Heart right ventricle (tissue), 16 donors: ENCODE results near the gene ANO10. TPM values are rescaled to one million over a fixed set of nuclear protein-coding genes. Genes with fewer than 3 reads are reported as not detected.

ENCODE experiments used
- ATAC-seq, 8 donors: fragments of 200-7000 bp; cut with Tn5 transposase; one replicate each; pipeline ENCODE4 v1.9.1; 2020; ENCODE audit warnings: mild to moderate bottlenecking in 8 of 8, moderate library complexity in 8 of 8, moderate number of reproducible peaks in 1 of 8
- DNase-seq, 2 donors: peaks; one replicate each; pipeline ENCODE4 v3.0.0-alpha.2; 2020
- H3K27ac ChIP-seq, 10 donors: fragments of 200-600 bp; sonication (generic) in 2 of 10; one replicate each; pipeline versions ENCODE4 v1.5.0 to v1.8.0; 2020 to 2022; ENCODE audit warnings: mild to moderate bottlenecking in 3 of 10
- H3K27me3 ChIP-seq, 7 donors: fragments of 200-600 bp; one replicate each; pipeline ENCODE4 v1.8.0; 2021 to 2022; ENCODE audit warnings: mild to moderate bottlenecking in 2 of 7
- H3K36me3 ChIP-seq, 9 donors: fragments of 200-600 bp; sonication (generic) in 1 of 9; one replicate each; pipeline versions ENCODE4 v1.5.0 to v1.8.0; 2020 to 2022; ENCODE audit warnings: mild to moderate bottlenecking in 2 of 9
- H3K4me1 ChIP-seq, 9 donors: fragments of 200-600 bp; sonication (generic) in 1 of 9; one replicate each; pipeline versions ENCODE4 v1.5.0 to v1.8.0; 2020 to 2022; ENCODE audit warnings: mild to moderate bottlenecking in 4 of 9
- H3K4me3 ChIP-seq, 10 donors: fragments of 200-600 bp; sonication (generic) in 2 of 10; one replicate each; pipeline versions ENCODE4 v1.5.0 to v1.8.0; 2020 to 2022; ENCODE audit warnings: mild to moderate bottlenecking in 7 of 10, moderate library complexity in 2 of 10
- H3K9me3 ChIP-seq, 11 donors: fragments of 200-600 bp in 10 of 11; sonication (generic) in 2 of 11; one replicate each; pipeline versions ENCODE4 v1.5.0 to v1.8.0; 2013 to 2022; ENCODE audit warnings: mild to moderate bottlenecking in 2 of 11, control low read depth in 1 of 11, moderate library complexity in 1 of 11
- WGBS, 2 donors: extraction: QIAGEN DNeasy Blood & Tissue Kit; methylation state at CpG; one replicate each; pipeline ENCODE4 v1.1.7; 2013; ENCODE audit warnings: inconsistent platforms in 1 of 2; 5-methylcytosine and 5-hydroxymethylcytosine counted together
- intact Hi-C, 10 donors: fragments of 100-400 bp; cut with DNase I; formaldehyde crosslinking; loops; one replicate each; pipeline versions ENCODE4 v1.11.1 to v1.14.2; 2022
- polyA plus RNA-seq, 2 donors: library from polyadenylated mRNA; stranded (reverse); fragments of 200-250 nt; gene quantifications; one replicate each; pipeline ENCODE4 v1.2.3, GENCODE V29; 2013
- total RNA-seq, 10 donors: library from RNA; stranded (reverse); fragmentation: NEBNext Ultra II Directional in 3 of 10; extraction: Animal tissue kit (Norgen Biotek cat#: 25700) in 3 of 10; gene quantifications; one replicate each; pipeline versions ENCODE4 v1.2.1 to v1.2.4, GENCODE V29; 2021 to 2023
- TF ChIP-seq, protein P1 (sequence below), 9 donors: fragments of 200-600 bp; sonication (generic) in 2 of 9; IDR thresholded peaks; one replicate each; pipeline versions ENCODE4 v1.5.0 to v1.8.0; 2021 to 2022; ENCODE audit warnings: antibody characterized with exemption in 9 of 9, mild to moderate bottlenecking in 5 of 9, moderate library complexity in 1 of 9
- donor health status: Arrhythmogenic right ventricular cardiomyopathy.
- donor health status: ischemic (EF 13 %, LVEDD 7.1; RV severe dilation, severe dysfunction).
- donor health status: healthy with polysubstance abuse.
- donor health status: DM: no; HTN: yes; CAD: no.
- donor health status: DM: no; HTN: no; CAD: no.
- donor health status: ischemic (EF 25% LVEDD 6.9; RV normal size, moderate dysfunction).
- donor health status: ischemic (EF 25% LVEDD 5.7; RV mildly dilated, moderate dysfunction).
- donor health status: healthy.
- donor health status: DM: yes; HTN: yes; CAD: no.
- donor health status: Ischemic cardiomyopathy.
- donor health status: ischemic (EF 35%, LVEDD 5.7; RV mildly dilated, moderate dysfunction).
- donor health status: nonischemic (EF 11% LVEDD 7.7; RV severe dilation, severe dysfunction).
- donor health status: DM: yes; HTN: yes; CAD: no.
- donor health status: PGD.
- donor health status: ischemic (EF 29% LVEDD 5.4; RV normal size, mild dysfunction).
- donor health status: nonischemic (EF 23%, LVEDD 6.1; RV moderate dilation, normal function).

ANO10 gene
- total and polyA plus RNA-seq, 12 donors = 7.1 to 24.2 (median 13.3) TPM

DNA sequence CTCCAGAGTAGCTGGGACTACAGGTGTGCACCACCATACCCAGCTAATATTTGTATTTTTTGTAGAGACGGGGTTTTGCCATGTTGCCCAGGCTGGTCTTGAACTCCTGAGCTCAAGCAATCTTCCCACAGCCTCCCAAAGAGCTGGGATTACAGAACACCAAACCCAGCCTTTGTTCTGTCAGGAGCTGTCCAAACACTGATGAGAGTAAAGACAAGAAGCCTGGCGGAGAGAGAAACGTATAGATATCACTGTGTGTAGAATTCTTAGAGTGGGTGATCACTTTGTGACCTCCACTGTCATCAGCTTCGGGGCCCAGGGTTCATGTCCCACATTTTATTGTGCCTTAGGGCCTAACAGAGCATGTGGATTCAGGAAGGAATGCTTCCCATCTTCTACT is 176.0 kb downstream of the ANO10 start:
- TF ChIP-seq, protein P1, sequence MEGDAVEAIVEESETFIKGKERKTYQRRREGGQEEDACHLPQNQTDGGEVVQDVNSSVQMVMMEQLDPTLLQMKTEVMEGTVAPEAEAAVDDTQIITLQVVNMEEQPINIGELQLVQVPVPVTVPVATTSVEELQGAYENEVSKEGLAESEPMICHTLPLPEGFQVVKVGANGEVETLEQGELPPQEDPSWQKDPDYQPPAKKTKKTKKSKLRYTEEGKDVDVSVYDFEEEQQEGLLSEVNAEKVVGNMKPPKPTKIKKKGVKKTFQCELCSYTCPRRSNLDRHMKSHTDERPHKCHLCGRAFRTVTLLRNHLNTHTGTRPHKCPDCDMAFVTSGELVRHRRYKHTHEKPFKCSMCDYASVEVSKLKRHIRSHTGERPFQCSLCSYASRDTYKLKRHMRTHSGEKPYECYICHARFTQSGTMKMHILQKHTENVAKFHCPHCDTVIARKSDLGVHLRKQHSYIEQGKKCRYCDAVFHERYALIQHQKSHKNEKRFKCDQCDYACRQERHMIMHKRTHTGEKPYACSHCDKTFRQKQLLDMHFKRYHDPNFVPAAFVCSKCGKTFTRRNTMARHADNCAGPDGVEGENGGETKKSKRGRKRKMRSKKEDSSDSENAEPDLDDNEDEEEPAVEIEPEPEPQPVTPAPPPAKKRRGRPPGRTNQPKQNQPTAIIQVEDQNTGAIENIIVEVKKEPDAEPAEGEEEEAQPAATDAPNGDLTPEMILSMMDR (IDR thresholded peaks at IDR 0.05) = no peak
- no peaks in the 10 kb centered on the region for H3K9me3 ChIP-seq
- H3K4me3 ChIP-seq = no peak overlapping the region
- 62 to 70% methylated on average over 4 of the region's 4 CpGs for WGBS, 2 donors
- no peaks in the 10 kb centered on the region for H3K36me3 ChIP-seq
- no peaks in the 10 kb centered on the region for H3K27me3 ChIP-seq
- DNase-seq (no peak), ATAC-seq (no peak)
- no peak overlapping the region for H3K27ac ChIP-seq
- intact Hi-C loops = no loop called here
- no peaks in the 10 kb centered on the region for H3K4me1 ChIP-seq

DNA sequence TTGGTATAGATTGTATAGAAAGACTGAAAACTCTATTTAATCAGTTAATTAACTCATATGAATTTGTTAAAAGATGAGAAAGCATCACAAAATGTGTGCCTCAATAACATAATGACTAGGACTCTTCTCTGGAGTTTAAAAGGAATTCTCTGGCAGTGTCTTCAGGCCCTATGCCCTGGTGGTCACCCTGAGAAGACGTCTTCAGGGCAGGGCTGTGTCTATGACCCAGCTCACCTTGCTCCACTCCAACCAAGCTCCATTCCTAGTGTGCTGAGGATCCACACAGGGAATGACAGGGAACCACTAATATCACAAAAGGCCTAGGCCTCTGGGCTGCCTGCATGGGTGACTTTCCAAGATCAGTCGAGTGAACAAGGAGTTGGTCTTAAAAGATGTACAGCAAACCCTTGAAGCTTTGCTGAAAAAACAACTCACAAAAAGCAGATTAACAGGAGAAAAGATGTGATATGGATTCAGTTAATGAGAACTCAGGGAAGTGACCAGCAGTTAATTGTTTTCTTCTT is 178.9 kb downstream of the ANO10 start:
- Histone ChIP-seq H3K27ac (no peak overlapping the region), H3K4me1 (no peaks in the 10 kb centered on the region), H3K9me3 (peaks cover 0 to 25% (median 3%) of the 10 kb centered on the region in 11 donors), H3K4me3 (no peak overlapping the region), H3K27me3 (no peaks in the 10 kb centered on the region), H3K36me3 (no peaks in the 10 kb centered on the region)
- no peak for ATAC-seq
- intact Hi-C loops = no loop called here
- WGBS, 2 donors = 95% methylated on average over 2 of the region's 2 CpGs
- DNase-seq = no peak
- TF ChIP-seq, protein P1 (IDR thresholded peaks at IDR 0.05) = no peak

DNA sequence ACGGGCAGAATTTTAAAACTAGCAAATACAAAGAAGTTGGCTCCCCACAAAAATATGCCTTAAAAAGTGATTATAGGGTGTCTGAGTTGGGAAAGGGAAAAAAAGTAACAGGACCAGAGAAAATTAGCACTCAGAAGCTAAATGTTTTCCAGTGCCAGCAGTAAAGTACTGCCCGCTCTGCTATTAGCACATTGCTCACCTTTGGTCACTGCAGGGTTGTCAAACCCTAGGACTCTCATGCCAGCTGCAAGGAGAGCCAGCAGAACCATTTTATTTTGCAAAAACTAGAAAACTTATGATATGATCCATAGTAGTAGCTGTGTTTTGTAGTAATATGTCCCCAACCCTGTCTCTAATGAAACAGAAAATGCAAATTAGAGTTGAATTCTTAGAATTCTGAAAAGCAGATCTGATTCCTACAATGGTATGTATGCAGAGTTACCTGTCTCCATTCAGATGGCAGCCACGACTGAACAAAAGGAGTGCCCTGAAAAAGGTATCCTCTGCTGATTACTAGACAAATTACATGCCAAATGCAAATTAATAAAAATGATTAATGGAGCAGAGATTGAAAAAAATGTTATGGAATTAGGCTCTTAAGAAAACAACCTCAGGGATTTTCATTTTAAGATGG is 185.2 kb downstream of the ANO10 start:
- no peak for DNase-seq
- Histone ChIP-seq H3K27ac (no peak overlapping the region), H3K4me1 (peaks cover 0 to 10% (median 6%) of the 10 kb centered on the region in 9 donors), H3K4me3 (no peak overlapping the region), H3K36me3 (peaks cover 0 to 2% (median 0%) of the 10 kb centered on the region in 9 donors), H3K9me3 (peaks cover 0 to 36% (median 6%) of the 10 kb centered on the region in 11 donors), H3K27me3 (no peaks in the 10 kb centered on the region)
- ATAC-seq = no peak
- TF ChIP-seq, protein P1 (IDR thresholded peaks at IDR 0.05) = no peak
- intact Hi-C loops = no loop called here
- WGBS, 2 donors = 92 to 94% methylated on average over 3 of the region's 3 CpGs

DNA sequence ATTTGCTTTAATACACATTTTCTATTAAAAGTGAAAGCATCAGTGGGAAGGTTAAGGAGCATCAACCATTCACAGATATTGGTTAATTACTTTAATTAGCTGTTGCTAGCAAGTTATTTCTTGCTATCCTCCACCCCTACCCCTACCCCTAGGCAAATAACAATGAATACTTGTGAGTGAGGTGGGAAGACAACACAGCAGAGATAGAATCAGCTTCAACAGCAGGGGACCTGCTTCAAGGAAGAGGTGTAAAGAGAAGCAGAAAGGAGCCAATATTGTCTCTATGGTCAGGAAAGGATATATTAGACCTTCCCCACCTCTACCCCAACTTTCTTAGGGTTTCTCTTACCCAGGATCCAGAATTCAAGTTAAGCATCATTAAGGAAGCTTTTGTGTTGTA is 186.1 kb downstream of the ANO10 start:
- H3K4me3 ChIP-seq = no peak overlapping the region
- intact Hi-C loops = no loop called here

More for the DNA sequence above, 186.1 kb downstream of the ANO10 start:
- no peaks in the 10 kb centered on the region for H3K27me3 ChIP-seq
- peaks cover 0 to 6% (median 0%) of the 10 kb centered on the region in 9 donors for H3K36me3 ChIP-seq
- H3K4me1 ChIP-seq = peaks cover 0 to 10% (median 6%) of the 10 kb centered on the region in 9 donors
- no peak for ATAC-seq
- no peak overlapping the region for H3K27ac ChIP-seq
- TF ChIP-seq, protein P1 (IDR thresholded peaks at IDR 0.05) = no peak
- peaks cover 0 to 36% (median 6%) of the 10 kb centered on the region in 11 donors for H3K9me3 ChIP-seq
- no peak for DNase-seq
